DOHH2 (cell line): ENCODE data around the gene TDRD9.

ENCODE experiments used
- H3F3A ChIP-seq: fragments of 200-600 bp; sonication (generic), shearing (Covaris generic); 2 replicates; pipeline ENCODE4 v1.6.0; 2016; ENCODE audit warnings: antibody characterized with exemption, mild to moderate bottlenecking; ENCODE audit not compliant: control insufficient read depth, insufficient read depth
- H3K27ac ChIP-seq: fragments of 200-600 bp; sonication (generic); 2 replicates; pipeline ENCODE4 v1.5.1; 2014; ENCODE audit warnings: low read depth, mild to moderate bottlenecking, low read length, moderate library complexity
- H3K27me3 ChIP-seq: fragments of 200-600 bp; sonication (generic); 2 replicates; pipeline ENCODE4 v1.6.1; 2014; ENCODE audit warnings: mild to moderate bottlenecking, low read length, mixed read lengths; ENCODE audit not compliant: control insufficient read depth
- H3K36me3 ChIP-seq: fragments of 200-600 bp; sonication (generic); 2 replicates; pipeline ENCODE4 v1.6.1; 2014; ENCODE audit warnings: mild to moderate bottlenecking, low read length, moderate library complexity, mixed read lengths; ENCODE audit not compliant: control insufficient read depth
- H3K4me1 ChIP-seq: fragments of 200-600 bp; sonication (generic); 2 replicates; pipeline ENCODE4 v1.6.1; 2014; ENCODE audit warnings: mild to moderate bottlenecking, low read length, mixed read lengths; ENCODE audit not compliant: control insufficient read depth
- H3K4me2 ChIP-seq: fragments of 200-600 bp; sonication (generic); 2 replicates; pipeline ENCODE4 v1.6.0; 2014; ENCODE audit warnings: mild to moderate bottlenecking, low read length, moderate library complexity
- H3K4me3 ChIP-seq: fragments of 200-600 bp; sonication (generic); 2 replicates; pipeline ENCODE4 v1.5.1; 2014; ENCODE audit warnings: mild to moderate bottlenecking, low read length, mixed read lengths
- H3K79me2 ChIP-seq: fragments of 200-600 bp; sonication (generic); 2 replicates; pipeline ENCODE4 v1.6.1; 2014; ENCODE audit warnings: mild to moderate bottlenecking, low read length, mixed read lengths; ENCODE audit not compliant: control insufficient read depth
- H3K9me2 ChIP-seq: fragments of 200-600 bp; sonication (generic); replicated peaks from 2 replicates; pipeline ENCODE4 v1.6.1; 2014; ENCODE audit warnings: mild to moderate bottlenecking, low read length, mixed read lengths; ENCODE audit not compliant: control insufficient read depth
- H3K9me3 ChIP-seq: fragments of 200-600 bp; sonication (generic); 2 replicates; pipeline ENCODE4 v1.6.1; 2014; ENCODE audit warnings: antibody characterized with exemption, low read length, mixed read lengths; ENCODE audit not compliant: control insufficient read depth, insufficient read depth
- H4K20me1 ChIP-seq: fragments of 200-600 bp; sonication (generic); 2 replicates; pipeline ENCODE4 v1.6.0; 2014; ENCODE audit warnings: low read depth, mild to moderate bottlenecking, antibody characterized with exemption, low read length, moderate library complexity; ENCODE audit not compliant: control insufficient read depth, insufficient read depth
- EZH2phosphoT487 ChIP-seq: fragments of 200-600 bp; sonication (generic); IDR thresholded peaks from 2 replicates; pipeline ENCODE4 v1.6.1; 2017; ENCODE audit warnings: borderline replicate concordance, mild to moderate bottlenecking, antibody characterized with exemption, low read length, moderate library complexity, mixed read lengths
- TF ChIP-seq, protein P1 (sequence below): fragments of 200-600 bp; sonication (generic); IDR thresholded peaks from one replicate; pipeline ENCODE4 v1.5.1; 2014; ENCODE audit warnings: antibody characterized with exemption, mild to moderate bottlenecking, low read depth, low read length; ENCODE audit not compliant: poor library complexity, severe bottlenecking

The TDRD9 gene

DNA sequence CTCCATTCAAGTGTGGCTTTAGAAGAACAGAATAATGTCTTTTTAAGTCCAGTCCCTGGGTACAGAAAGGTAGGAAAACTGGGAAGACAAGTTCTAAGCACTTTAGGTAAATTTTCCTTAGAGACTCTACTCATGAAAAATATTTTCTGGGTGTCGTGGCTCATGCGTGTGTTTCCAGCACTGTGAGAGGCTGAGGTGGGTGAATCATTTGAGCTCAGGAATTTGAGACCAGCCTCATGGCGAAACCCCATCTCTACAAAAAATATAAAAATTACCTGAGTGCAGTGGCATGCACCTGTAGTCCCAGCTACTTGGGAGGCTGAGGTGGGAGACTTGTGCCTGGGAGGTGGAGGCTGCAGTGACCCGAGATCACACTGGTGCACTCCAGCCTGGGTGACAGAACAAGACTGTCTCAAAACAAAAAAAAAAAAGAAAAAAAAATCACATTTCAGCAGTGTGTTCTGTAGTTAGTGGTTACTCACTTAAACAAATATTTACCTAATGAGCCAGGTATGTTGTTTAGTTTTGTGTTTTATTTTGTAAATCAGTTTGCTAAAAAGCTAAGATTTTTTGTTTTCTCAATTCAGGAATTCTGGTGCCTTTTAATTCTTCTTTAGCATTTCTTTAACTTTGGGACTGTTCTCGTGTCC, 66.4 kb downstream of the TDRD9 start:
- H3K4me1 ChIP-seq: no peaks in the 10 kb centered on the region
- H3K4me3 ChIP-seq: no peak overlapping the region
- peaks cover 29% of the 10 kb centered on the region for H3K27me3 ChIP-seq
- H3K36me3 ChIP-seq: no peaks in the 10 kb centered on the region
- no peaks in the 10 kb centered on the region for H3K79me2 ChIP-seq
- no peak for TF ChIP-seq EZH2phosphoT487
- TF ChIP-seq, protein P1, sequence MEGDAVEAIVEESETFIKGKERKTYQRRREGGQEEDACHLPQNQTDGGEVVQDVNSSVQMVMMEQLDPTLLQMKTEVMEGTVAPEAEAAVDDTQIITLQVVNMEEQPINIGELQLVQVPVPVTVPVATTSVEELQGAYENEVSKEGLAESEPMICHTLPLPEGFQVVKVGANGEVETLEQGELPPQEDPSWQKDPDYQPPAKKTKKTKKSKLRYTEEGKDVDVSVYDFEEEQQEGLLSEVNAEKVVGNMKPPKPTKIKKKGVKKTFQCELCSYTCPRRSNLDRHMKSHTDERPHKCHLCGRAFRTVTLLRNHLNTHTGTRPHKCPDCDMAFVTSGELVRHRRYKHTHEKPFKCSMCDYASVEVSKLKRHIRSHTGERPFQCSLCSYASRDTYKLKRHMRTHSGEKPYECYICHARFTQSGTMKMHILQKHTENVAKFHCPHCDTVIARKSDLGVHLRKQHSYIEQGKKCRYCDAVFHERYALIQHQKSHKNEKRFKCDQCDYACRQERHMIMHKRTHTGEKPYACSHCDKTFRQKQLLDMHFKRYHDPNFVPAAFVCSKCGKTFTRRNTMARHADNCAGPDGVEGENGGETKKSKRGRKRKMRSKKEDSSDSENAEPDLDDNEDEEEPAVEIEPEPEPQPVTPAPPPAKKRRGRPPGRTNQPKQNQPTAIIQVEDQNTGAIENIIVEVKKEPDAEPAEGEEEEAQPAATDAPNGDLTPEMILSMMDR: no peak
- no peaks in the 10 kb centered on the region for H3K9me2 ChIP-seq
- H3K4me2 ChIP-seq: no peak overlapping the region
- peaks cover 2% of the 10 kb centered on the region; the same call in 1 of the 2 replicates for H3K9me3 ChIP-seq
- H3K27ac ChIP-seq: no peak overlapping the region
- H3F3A ChIP-seq: no peaks in the 10 kb centered on the region
- no peaks in the 10 kb centered on the region for H4K20me1 ChIP-seq

DNA sequence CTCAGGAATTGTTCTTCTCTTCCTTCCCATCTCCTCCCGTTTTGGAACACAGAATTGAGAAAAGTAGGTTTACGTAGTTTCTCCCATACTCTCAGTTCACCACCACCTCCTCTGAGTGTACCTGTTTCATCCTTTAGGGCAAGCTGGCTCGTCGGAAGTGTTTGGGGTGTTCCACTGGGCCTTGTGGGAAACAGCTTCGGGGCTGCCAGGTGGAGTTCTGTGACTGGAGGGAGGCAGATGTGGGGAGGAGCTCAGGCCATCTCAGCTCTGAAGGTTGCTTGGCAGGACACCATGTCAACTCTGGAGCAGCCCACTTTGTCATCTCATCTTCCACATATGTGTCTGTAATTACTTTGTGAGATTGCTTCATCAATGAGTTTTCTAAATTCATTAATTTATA, 67.6 kb downstream of the TDRD9 start:
- no peaks in the 10 kb centered on the region for H3K9me2 ChIP-seq
- no peaks in the 10 kb centered on the region for H3K4me1 ChIP-seq
- H3K27me3 ChIP-seq: peaks cover 32% of the 10 kb centered on the region
- no peaks in the 10 kb centered on the region for H3F3A ChIP-seq
- no peaks in the 10 kb centered on the region for H3K9me3 ChIP-seq
- H3K4me3 ChIP-seq: no peak overlapping the region
- no peaks in the 10 kb centered on the region for H3K36me3 ChIP-seq
- no peak overlapping the region for H3K4me2 ChIP-seq
- TF ChIP-seq, protein P1: no peak
- TF ChIP-seq EZH2phosphoT487: no peak
- no peaks in the 10 kb centered on the region for H3K79me2 ChIP-seq
- no peaks in the 10 kb centered on the region for H4K20me1 ChIP-seq
- no peak overlapping the region for H3K27ac ChIP-seq

DNA sequence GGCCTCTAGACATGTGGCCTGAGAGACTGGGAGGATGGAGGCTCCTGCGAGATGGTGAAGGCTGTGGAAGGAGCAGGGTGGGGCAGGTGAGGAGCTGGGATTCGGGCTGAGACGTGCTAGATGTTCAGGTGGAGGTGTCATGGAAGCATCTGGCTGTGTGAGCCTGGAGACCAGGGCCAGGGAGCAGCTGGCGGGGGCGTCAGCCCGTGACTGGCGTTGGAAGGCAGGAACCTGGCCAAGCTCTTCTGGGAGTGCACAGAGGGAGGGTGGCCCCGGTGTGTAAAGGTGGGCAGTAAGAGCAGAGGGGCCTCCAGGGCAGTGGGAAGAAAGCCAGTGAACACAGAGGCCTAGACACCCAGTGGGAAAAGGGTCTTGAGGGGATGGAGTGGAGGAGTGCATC, 69.1 kb downstream of the TDRD9 start:
- H3K36me3 ChIP-seq: no peaks in the 10 kb centered on the region

More for the DNA sequence above, 69.1 kb downstream of the TDRD9 start:
- Histone ChIP-seq H3K27ac (no peak overlapping the region), H4K20me1 (no peaks in the 10 kb centered on the region), H3K9me2 (no peaks in the 10 kb centered on the region), H3K27me3 (peaks cover 32% of the 10 kb centered on the region), H3F3A (no peaks in the 10 kb centered on the region), H3K4me3 (no peak overlapping the region), H3K4me1 (no peaks in the 10 kb centered on the region), H3K9me3 (no peaks in the 10 kb centered on the region), H3K4me2 (no peak overlapping the region), H3K79me2 (no peaks in the 10 kb centered on the region)
- no peak for TF ChIP-seq EZH2phosphoT487
- TF ChIP-seq, protein P1: no peak
